Effector memory CD4-positive, alpha-beta T cell (primary cell): ENCODE results near the gene SLC30A1.
"Not testable (repeated sequence)": the region's sequence is repeated elsewhere in the genome, so short reads cannot be mapped to it uniquely, and the experiment has no call there.

Source experiments
- DNase-seq, 3 donors: peaks; one replicate each; pipeline ENCODE4 v3.0.0-alpha.2; 2020
- H3K27ac ChIP-seq: 2 replicates; pipeline ENCODE4 v1.7.0; 2013; ENCODE audit warnings: mild to moderate bottlenecking, low read length, moderate library complexity; ENCODE audit not compliant: insufficient read depth, poor library complexity, severe bottlenecking
- H3K27me3 ChIP-seq: replicated peaks from 2 replicates; pipeline ENCODE4 v1.7.0; 2013; ENCODE audit warnings: mild to moderate bottlenecking, low read length; ENCODE audit not compliant: insufficient read depth, control insufficient read depth, poor library complexity, severe bottlenecking
- H3K36me3 ChIP-seq: 2 replicates; pipeline ENCODE4 v1.7.0; 2013; ENCODE audit warnings: mild to moderate bottlenecking, low read length, moderate library complexity; ENCODE audit not compliant: control insufficient read depth, insufficient read depth
- H3K4me1 ChIP-seq: 2 replicates; pipeline ENCODE4 v1.7.0; 2013; ENCODE audit warnings: low read length, mild to moderate bottlenecking; ENCODE audit not compliant: control insufficient read depth, insufficient read depth, poor library complexity, severe bottlenecking
- H3K4me3 ChIP-seq: 2 replicates; pipeline ENCODE4 v1.7.0; 2013; ENCODE audit warnings: low read length, low read depth, mild to moderate bottlenecking; ENCODE audit not compliant: insufficient read depth, poor library complexity, severe bottlenecking
- H3K9me3 ChIP-seq: 2 replicates; pipeline ENCODE4 v1.7.0; 2013; ENCODE audit warnings: mild to moderate bottlenecking, low read length, moderate library complexity; ENCODE audit not compliant: control insufficient read depth
- total RNA-seq, 3 donors: gene quantifications; one replicate each; lab custom pipeline; 2026; lab: John Stamatoyannopoulos, UW

The SLC30A1 gene, protein sequence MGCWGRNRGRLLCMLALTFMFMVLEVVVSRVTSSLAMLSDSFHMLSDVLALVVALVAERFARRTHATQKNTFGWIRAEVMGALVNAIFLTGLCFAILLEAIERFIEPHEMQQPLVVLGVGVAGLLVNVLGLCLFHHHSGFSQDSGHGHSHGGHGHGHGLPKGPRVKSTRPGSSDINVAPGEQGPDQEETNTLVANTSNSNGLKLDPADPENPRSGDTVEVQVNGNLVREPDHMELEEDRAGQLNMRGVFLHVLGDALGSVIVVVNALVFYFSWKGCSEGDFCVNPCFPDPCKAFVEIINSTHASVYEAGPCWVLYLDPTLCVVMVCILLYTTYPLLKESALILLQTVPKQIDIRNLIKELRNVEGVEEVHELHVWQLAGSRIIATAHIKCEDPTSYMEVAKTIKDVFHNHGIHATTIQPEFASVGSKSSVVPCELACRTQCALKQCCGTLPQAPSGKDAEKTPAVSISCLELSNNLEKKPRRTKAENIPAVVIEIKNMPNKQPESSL
- total RNA-seq, result 16.5 to 19.0 (median 18.8) reads per million in 3 donors

DNA sequence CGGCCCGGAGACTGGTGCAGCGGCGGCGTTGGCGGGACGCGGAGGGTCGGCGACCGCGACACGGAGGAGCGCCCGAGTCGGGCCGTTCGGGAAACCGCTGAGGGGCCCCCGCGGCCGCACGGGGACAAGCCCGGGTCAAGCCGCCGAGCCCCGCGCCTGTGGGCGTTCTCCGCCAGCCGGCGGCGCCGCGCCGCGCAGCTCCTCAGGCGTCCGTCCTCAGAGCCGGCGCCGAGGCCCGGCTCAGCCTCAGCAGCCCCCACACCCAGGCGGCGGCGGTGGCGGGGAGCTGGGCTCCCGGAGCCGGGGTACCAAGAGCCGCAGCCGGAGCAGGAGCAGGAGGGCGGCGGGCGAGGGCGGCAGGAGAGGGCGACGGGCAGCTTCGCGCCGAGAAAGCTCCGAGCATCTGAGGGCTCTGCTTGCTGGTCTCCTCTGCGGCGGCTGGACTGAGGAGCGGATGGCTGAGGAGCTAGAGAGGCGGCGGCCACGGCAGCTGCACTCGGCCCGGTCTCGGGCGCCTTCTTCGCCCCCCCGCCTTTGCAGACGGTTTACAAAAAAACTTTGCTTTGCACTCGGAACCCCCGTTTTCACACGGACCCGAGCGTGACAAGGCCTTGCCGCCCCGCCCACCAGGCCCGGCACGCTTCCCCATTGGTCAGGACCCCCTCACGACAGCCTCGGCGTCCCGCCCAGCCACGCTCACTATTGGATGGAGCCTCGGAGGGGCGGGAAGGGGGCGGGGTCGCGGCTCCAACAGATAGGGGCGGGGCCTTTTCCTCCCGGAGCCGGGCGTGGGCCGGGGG, at the start of gene SLC30A1:
Gene SLC30A1, minus strand, starts transcription at position 522 of the 800 bp plus-strand sequence. CDS start 549 bp downstream, outside the sequence.
- H3K27me3 ChIP-seq, result no peaks in the 10 kb centered on the region
- H3K4me1 ChIP-seq, result peaks cover 18% of the 10 kb centered on the region
- peaks cover 2% of the 10 kb centered on the region for H3K36me3 ChIP-seq
- peak within 1 kb of the TSS; percentile 97 for H3K4me3 ChIP-seq
- H3K27ac ChIP-seq, result peak within 1 kb of the TSS; percentile 79
- DNase-seq, result peak; percentile 99
- no peaks in the 10 kb centered on the region for H3K9me3 ChIP-seq

DNA sequence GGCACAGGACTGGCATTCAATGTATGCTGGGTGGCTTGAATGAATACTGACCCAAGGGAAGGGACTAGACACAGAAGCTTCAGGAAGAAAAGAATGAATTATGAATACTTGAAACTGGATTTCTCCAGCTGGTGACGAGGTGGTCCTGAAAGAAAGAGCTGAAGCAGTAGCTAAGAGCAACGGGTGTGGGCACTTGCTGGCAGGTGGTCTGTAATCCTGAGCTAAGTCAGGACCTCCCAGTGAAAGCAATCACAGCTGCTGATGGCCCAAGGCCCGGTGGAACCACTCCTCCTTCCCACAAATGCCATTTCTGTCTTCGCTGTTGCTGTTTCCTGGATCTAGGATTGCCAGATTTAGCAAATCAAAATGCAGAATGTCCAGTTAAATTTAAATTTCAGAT, 49.5 kb upstream of the SLC30A1 start:
- no peak overlapping the region for H3K27ac ChIP-seq
- H3K36me3 ChIP-seq, result no peaks in the 10 kb centered on the region
- no peaks in the 10 kb centered on the region for H3K4me1 ChIP-seq
- no peak for DNase-seq
- no peaks in the 10 kb centered on the region for H3K27me3 ChIP-seq
- H3K4me3 ChIP-seq, result no peak overlapping the region
- no peaks in the 10 kb centered on the region for H3K9me3 ChIP-seq

DNA sequence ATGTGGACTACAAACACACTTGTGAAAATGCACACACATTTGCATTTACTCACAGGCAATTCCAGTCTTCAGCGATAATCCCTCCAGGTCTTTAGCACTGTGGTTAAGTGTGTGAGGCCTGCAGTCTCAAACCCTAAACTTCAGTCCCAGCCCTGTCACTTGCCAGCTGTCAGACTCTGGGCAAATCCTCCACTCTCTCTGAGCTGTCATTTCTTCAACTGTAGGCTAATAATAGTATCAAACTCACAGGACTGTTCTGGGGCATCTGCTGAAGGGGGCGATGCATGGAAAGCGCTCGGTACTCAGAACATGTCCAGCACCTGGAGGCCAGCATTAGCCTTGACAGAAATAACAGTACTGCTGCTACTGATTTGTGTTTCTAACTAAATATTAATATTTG, 48.3 kb upstream of the SLC30A1 start:
- H3K36me3 ChIP-seq, result no peaks in the 10 kb centered on the region
- H3K4me1 ChIP-seq, result no peaks in the 10 kb centered on the region
- H3K27ac ChIP-seq, result no peak overlapping the region
- H3K27me3 ChIP-seq, result no peaks in the 10 kb centered on the region
- no peaks in the 10 kb centered on the region for H3K9me3 ChIP-seq
- H3K4me3 ChIP-seq, result no peak overlapping the region
- DNase-seq, result no peak

DNA sequence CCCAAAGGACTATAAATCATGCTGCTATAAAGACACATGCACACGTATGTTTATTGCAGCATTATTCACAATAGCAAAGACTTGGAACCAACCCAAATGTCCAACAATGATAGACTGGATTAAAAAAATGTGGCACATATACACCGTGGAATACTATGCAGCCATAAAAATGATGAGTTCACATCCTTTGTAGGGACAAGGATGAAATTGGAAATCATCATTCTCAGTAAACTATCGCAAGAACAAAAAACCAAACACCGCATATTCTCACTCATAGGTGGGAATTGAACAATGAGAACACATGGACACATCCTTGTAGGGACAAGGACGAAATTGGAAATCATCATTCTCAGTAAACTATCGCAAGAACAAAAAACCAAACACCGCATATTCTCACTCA, 46.9 kb upstream of the SLC30A1 start:
- not testable (repeated sequence) for H3K4me1 ChIP-seq, H3K27ac ChIP-seq, DNase-seq, H3K27me3 ChIP-seq, H3K9me3 ChIP-seq, H3K4me3 ChIP-seq, H3K36me3 ChIP-seq

DNA sequence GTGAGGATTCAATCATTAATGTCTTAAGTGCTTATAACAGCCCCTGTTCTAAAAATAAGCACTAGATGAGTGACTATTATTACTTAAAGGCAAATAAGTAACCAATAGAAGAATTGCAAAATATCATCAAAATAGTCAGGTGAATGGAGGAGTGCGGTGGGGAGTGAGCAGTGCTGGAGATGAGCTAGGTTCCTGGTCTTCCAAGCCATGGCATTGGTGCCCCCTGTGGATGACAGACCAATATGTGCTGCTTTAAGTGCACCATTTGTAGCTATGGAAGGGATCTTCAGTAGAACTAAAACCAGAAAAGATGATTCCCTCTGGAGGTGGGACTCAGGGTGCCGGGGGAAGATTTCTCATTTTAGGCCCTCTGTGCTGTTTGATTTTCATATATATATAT, 46.1 kb upstream of the SLC30A1 start:
- DNase-seq, result no peak

DNA sequence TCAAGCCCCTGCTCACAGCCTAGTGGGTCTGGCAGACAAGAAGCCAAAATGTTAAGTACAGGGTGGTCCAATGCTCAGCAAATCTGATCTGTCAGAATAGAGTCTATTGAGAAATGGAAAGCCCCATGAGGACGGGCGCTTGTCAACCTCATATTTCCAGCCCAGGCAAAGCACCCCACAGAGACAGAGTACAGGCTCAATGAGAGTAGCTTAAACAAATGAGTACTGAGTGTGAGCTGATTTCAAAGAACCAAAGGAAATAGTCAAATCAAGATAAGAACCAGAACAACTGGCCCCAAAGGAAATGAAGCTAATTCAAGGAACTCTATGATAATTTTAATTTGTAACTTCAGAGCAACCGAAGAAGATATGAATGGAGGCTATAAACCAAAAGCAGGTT, 44.6 kb upstream of the SLC30A1 start:
- DNase-seq, result no peak

More for the DNA sequence above, 46.1 kb upstream of the SLC30A1 start:
- H3K27ac ChIP-seq, result no peak overlapping the region
- no peaks in the 10 kb centered on the region for H3K27me3 ChIP-seq
- H3K36me3 ChIP-seq, result no peaks in the 10 kb centered on the region
- no peak overlapping the region for H3K4me3 ChIP-seq
- H3K9me3 ChIP-seq, result no peaks in the 10 kb centered on the region
- H3K4me1 ChIP-seq, result no peaks in the 10 kb centered on the region

DNA sequence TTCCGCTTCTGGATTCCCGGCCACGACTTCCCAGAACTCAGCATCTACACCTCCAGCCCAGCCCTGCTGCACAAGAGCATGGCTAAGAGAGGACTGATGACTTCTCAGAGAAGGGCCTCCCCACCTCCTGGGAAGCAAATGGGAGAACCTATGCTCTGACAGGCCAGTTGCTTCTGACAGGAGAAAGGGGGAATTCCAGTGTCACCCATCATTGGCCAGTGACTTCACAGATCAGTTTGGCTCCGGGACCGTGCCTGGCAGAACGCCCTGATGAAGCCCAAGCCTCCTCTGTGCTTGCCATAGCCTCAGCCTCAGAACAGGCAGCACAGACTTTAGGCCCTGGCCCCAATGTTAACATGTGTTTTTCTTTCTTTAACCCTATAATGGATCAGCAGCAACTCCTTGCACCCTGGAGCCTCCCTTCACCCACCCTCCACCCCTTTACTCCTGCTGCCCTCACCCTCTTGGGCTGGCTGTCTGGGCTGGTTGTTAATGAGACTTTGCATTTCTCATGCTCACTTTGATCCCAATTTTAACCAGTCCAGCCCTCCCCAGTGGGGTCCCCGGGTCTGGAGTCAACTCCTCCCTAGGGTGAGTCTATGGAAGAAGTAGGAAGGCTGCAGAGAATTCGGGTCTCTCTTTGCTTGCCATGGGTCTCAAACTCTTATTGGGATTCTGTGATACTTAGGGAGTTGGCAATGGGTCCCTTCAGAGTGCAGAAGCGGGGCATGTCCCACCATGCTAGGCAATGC, 42.7 kb upstream of the SLC30A1 start:
- Histone ChIP-seq H3K27me3 (no peaks in the 10 kb centered on the region), H3K4me1 (no peaks in the 10 kb centered on the region), H3K36me3 (no peaks in the 10 kb centered on the region), H3K9me3 (no peaks in the 10 kb centered on the region), H3K4me3 (no peak overlapping the region), H3K27ac (no peak overlapping the region)
- no peak for DNase-seq

More for the DNA sequence above, 44.6 kb upstream of the SLC30A1 start:
- H3K27me3 ChIP-seq, result no peaks in the 10 kb centered on the region
- no peak overlapping the region for H3K27ac ChIP-seq
- H3K4me3 ChIP-seq, result no peak overlapping the region
- H3K9me3 ChIP-seq, result no peaks in the 10 kb centered on the region
- no peaks in the 10 kb centered on the region for H3K4me1 ChIP-seq
- no peaks in the 10 kb centered on the region for H3K36me3 ChIP-seq

DNA sequence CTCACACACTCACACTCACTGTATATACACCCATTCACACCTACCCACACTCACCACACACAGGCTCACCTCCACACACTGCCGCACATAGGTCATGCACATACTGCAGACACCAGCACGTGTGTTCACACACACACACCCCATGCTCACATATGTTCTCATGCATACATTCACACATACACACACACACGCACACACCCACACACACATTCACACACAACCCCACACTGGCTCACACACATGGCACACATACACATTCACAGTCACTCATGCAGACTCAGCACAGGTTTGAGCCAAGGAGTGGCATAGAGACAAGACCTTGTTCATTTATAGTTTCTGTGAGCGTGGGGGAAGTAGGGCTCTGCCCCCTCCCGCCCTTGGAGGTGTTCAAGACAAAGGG, 41.1 kb upstream of the SLC30A1 start:
- H3K27me3 ChIP-seq, result no peaks in the 10 kb centered on the region
- DNase-seq, result no peak
- no peak overlapping the region for H3K27ac ChIP-seq
- H3K4me3 ChIP-seq, result no peak overlapping the region
- H3K4me1 ChIP-seq, result no peaks in the 10 kb centered on the region
- H3K9me3 ChIP-seq, result no peaks in the 10 kb centered on the region
- H3K36me3 ChIP-seq, result no peaks in the 10 kb centered on the region

DNA sequence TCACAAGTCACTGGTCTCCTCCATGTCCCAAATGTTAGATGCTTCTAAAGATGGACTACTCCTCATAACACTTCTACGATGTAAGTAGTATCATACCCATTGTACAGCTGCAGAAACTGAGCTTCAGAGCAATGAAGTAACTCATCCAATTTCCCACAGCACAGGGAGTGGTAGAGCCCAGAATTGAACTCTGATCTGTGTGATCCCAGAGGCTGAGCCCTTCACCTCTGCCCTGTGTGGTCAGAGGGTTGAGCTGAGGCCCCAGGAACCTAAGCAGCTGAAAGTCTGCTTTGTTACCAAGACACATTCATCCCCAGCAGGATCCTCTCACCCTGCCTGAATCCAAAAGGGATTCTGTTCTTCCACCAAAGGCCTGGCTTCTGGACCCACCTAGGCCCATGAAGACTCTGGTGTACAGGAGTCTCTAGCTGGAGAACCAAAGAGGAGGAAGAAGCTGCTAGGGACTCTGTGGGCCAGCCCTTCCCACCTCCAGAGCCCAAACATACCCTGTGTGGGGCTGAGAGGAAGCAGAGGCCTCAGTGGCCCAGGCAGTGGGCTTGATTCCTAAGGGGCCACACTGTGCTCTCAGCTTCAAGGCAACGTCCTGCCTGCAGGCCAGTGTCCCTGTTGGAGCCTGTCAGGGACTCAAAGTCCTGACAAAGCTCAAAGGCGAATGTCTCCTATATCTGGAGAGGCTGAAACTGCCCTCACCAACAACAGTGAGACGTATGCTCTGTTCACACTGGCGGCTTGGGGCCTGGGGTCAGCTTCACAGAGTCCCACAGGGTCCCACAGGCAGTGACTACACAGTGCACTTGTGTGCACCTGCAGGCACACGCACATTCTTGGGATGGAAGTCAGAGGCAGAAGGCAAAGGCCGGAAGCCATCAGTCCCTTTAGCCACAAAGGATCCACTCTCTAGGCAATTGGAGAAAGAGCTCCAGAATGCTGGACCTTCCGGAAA, 40.4 kb upstream of the SLC30A1 start:
- Histone ChIP-seq H3K4me1 (no peaks in the 10 kb centered on the region), H3K9me3 (no peaks in the 10 kb centered on the region), H3K27me3 (no peaks in the 10 kb centered on the region), H3K4me3 (no peak overlapping the region), H3K27ac (no peak overlapping the region), H3K36me3 (no peaks in the 10 kb centered on the region)
- DNase-seq, result no peak
